ENCODE data around the gene EIF4ENIF1.

DNA sequence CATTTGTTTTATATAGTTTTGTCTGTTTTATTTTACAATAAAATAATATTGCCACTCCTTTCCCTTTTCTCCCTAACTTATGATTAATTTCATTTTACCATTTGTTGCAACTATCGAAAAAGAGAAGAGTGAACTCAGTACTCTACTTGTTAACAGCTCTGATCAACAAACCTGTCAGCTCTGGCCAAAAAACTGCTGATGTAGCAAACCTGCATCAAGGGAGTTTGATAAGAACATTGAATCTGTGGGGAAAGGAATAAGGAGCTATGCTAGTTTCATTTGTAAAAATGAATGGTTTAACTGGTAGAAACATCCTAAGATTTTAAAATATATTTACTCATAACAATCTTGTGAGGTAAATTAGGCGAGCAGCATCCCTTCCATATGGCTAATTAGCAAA is 42.9 kb downstream of the EIF4ENIF1 start:
- TF ChIP-seq FOXA1 (IDR thresholded peaks at IDR 0.05) (no peak), L3MBTL2 (conservative IDR thresholded peaks at IDR 0.05) (no peak), NFRKB (IDR thresholded peaks at IDR 0.05) (no peak), SP1 (IDR thresholded peaks at IDR 0.05) (no peak), FOXM1 (IDR thresholded peaks at IDR 0.05; ENCODE audit: borderline replicate concordance) (no peak), LEF1 (IDR thresholded peaks at IDR 0.05; ENCODE audit: borderline replicate concordance) (no peak), ARNT (IDR thresholded peaks at IDR 0.05) (no peak), HDGF (IDR thresholded peaks at IDR 0.05; ENCODE audit: borderline replicate concordance) (no peak), CTBP1 (IDR thresholded peaks at IDR 0.05; ENCODE audit: borderline replicate concordance) (no peak), BHLHE40 (IDR thresholded peaks at IDR 0.05; ENCODE audit: borderline replicate concordance) (no peak), SUZ12 (IDR thresholded peaks at IDR 0.05) (no peak), ZNF384 (IDR thresholded peaks at IDR 0.05) (no peak), FOXK2 (IDR thresholded peaks at IDR 0.05) (no peak)
- TF ChIP-seq, protein P1, sequence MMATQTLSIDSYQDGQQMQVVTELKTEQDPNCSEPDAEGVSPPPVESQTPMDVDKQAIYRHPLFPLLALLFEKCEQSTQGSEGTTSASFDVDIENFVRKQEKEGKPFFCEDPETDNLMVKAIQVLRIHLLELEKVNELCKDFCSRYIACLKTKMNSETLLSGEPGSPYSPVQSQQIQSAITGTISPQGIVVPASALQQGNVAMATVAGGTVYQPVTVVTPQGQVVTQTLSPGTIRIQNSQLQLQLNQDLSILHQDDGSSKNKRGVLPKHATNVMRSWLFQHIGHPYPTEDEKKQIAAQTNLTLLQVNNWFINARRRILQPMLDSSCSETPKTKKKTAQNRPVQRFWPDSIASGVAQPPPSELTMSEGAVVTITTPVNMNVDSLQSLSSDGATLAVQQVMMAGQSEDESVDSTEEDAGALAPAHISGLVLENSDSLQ (IDR thresholded peaks at IDR 0.05) = no peak

Data from HEK293T (cell line).